Muscle of leg (tissue), 11 donors: ENCODE measurements around the gene CDH4. TPM values are rescaled to one million over a fixed set of nuclear protein-coding genes. Genes with fewer than 3 reads are reported as not detected.

Experiments used
- DNase-seq: peaks from one replicate; pipeline ENCODE4 v3.0.0; 2013
- H3K27ac ChIP-seq: one replicate; pipeline ENCODE4 v1.5.1; 2013; ENCODE audit warnings: mild to moderate bottlenecking, low read length, control low read depth
- H3K27me3 ChIP-seq: one replicate; pipeline ENCODE4 v1.6.1; 2013; ENCODE audit warnings: low read length; ENCODE audit not compliant: control insufficient read depth, insufficient read depth
- H3K36me3 ChIP-seq: one replicate; pipeline ENCODE4 v1.6.1; 2013; ENCODE audit warnings: low read length; ENCODE audit not compliant: control insufficient read depth, insufficient read depth
- H3K4me1 ChIP-seq: one replicate; pipeline ENCODE4 v1.6.1; 2013; ENCODE audit warnings: low read length; ENCODE audit not compliant: control insufficient read depth, insufficient read depth
- H3K4me3 ChIP-seq: one replicate; pipeline ENCODE4 v1.5.1; 2013; ENCODE audit warnings: low read length, control low read depth
- H3K9me3 ChIP-seq: replicated peaks from 2 replicates; pipeline ENCODE4 v1.6.1; 2013; ENCODE audit warnings: low read depth, low read length; ENCODE audit not compliant: control insufficient read depth
- WGBS: methylation state at CpG from one replicate; pipeline ENCODE4 v1.1.5; 2013; ENCODE audit warnings: missing lambda C conversion rate; ENCODE audit not compliant: insufficient coverage; 5-methylcytosine and 5-hydroxymethylcytosine counted together
- polyA plus RNA-seq, 8 donors: library from polyadenylated mRNA; unstranded; fragments of 120-200 nt; gene quantifications; one replicate each; pipeline versions ENCODE4 v1.2.1 to v1.2.3, GENCODE V29; 2013; ENCODE audit warnings: inconsistent platforms in 1 of 8, low replicate concordance in 1 of 8; ENCODE audit not compliant: insufficient read length in 8 of 8, insufficient read depth in 1 of 8
- total RNA-seq: library from RNA; stranded (reverse); fragments of 120-200 nt; gene quantifications from one replicate; pipeline ENCODE4 v1.2.4, GENCODE V29; 2013

Gene CDH4
- total and polyA plus RNA-seq, 9 donors: 0.66 to 1.4 (median 1.2) TPM

GRCh38 chr20:61588411-61589385 is 336.6 kb downstream of the CDH4 start:
- peaks cover 15% of the 10 kb centered on the region for H3K27me3 ChIP-seq

GRCh38 chr20:61590236-61590635 is 338.2 kb downstream of the CDH4 start:
- WGBS: 58% methylated on average over 9 of the region's 12 CpGs
- H3K4me3 ChIP-seq: no peak overlapping the region
- H3K27me3 ChIP-seq: peaks cover 14% of the 10 kb centered on the region
- no peaks in the 10 kb centered on the region for H3K4me1 ChIP-seq
- H3K9me3 ChIP-seq: peaks cover 7% of the 10 kb centered on the region
- H3K27ac ChIP-seq: no peak overlapping the region
- DNase-seq: no peak
- H3K36me3 ChIP-seq: no peaks in the 10 kb centered on the region

More at GRCh38 chr20:61588411-61589385, 336.6 kb downstream of the CDH4 start:
- Histone ChIP-seq H3K9me3 (peaks cover 7% of the 10 kb centered on the region), H3K27ac (no peak overlapping the region), H3K4me1 (no peaks in the 10 kb centered on the region), H3K36me3 (no peaks in the 10 kb centered on the region), H3K4me3 (no peak overlapping the region)
- DNase-seq: peak; percentile 37
- 20% methylated on average over 20 of the region's 29 CpGs for WGBS

- no peak for DNase-seq
- WGBS: 71% methylated on average over 6 of the region's 7 CpGs
- no peak overlapping the region for H3K27ac ChIP-seq
- H3K4me1 ChIP-seq: no peaks in the 10 kb centered on the region
- peaks cover 15% of the 10 kb centered on the region for H3K9me3 ChIP-seq
- peaks cover 9% of the 10 kb centered on the region for H3K27me3 ChIP-seq
- H3K4me3 ChIP-seq: no peak overlapping the region
- no peaks in the 10 kb centered on the region for H3K36me3 ChIP-seq
Observed at GRCh38 chr20:61593516-61593915, 341.5 kb downstream of the CDH4 start.

- Histone ChIP-seq H3K27ac (no peak overlapping the region), H3K9me3 (peaks cover 15% of the 10 kb centered on the region)
- no peak for DNase-seq
Observed at GRCh38 chr20:61594198-61594597, 342.1 kb downstream of the CDH4 start.

GRCh38 chr20:61595216-61595615 is 343.2 kb downstream of the CDH4 start:
- Histone ChIP-seq H3K27ac (no peak overlapping the region), H3K4me3 (no peak overlapping the region), H3K9me3 (peaks cover 15% of the 10 kb centered on the region), H3K36me3 (no peaks in the 10 kb centered on the region), H3K27me3 (peaks cover 7% of the 10 kb centered on the region), H3K4me1 (no peaks in the 10 kb centered on the region)
- no peak for DNase-seq
- WGBS: 93% methylated on average over 12 of the region's 13 CpGs

More at GRCh38 chr20:61594198-61594597, 342.1 kb downstream of the CDH4 start:
- peaks cover 6% of the 10 kb centered on the region for H3K27me3 ChIP-seq
- no peaks in the 10 kb centered on the region for H3K36me3 ChIP-seq
- H3K4me3 ChIP-seq: no peak overlapping the region
- no peaks in the 10 kb centered on the region for H3K4me1 ChIP-seq
- WGBS: 74% methylated on average over 5 of the region's 8 CpGs

GRCh38 chr20:61596687-61597330 is 344.7 kb downstream of the CDH4 start:
- WGBS: 90% methylated on average over 2 of the region's 8 CpGs
- no peaks in the 10 kb centered on the region for H3K4me1 ChIP-seq
- DNase-seq: peak; percentile 7
- H3K36me3 ChIP-seq: no peaks in the 10 kb centered on the region
- H3K27ac ChIP-seq: no peak overlapping the region
- peaks cover 15% of the 10 kb centered on the region for H3K9me3 ChIP-seq
- H3K4me3 ChIP-seq: no peak overlapping the region
- H3K27me3 ChIP-seq: peaks cover 5% of the 10 kb centered on the region

- Histone ChIP-seq H3K27ac (no peak overlapping the region), H3K4me3 (no peak overlapping the region), H3K36me3 (no peaks in the 10 kb centered on the region), H3K27me3 (peaks cover 5% of the 10 kb centered on the region), H3K4me1 (no peaks in the 10 kb centered on the region), H3K9me3 (peaks cover 9% of the 10 kb centered on the region)
- DNase-seq: no peak
- 36% methylated on average over 4 of the region's 7 CpGs for WGBS
Observed at GRCh38 chr20:61597996-61598395, 345.9 kb downstream of the CDH4 start.

GRCh38 chr20:61598586-61598985 is 346.5 kb downstream of the CDH4 start:
- no peaks in the 10 kb centered on the region for H3K4me1 ChIP-seq
- no peak overlapping the region for H3K27ac ChIP-seq
- H3K27me3 ChIP-seq: peaks cover 5% of the 10 kb centered on the region
- 74% methylated on average over 20 of the region's 21 CpGs for WGBS
- no peak for DNase-seq
- H3K4me3 ChIP-seq: no peak overlapping the region
- H3K36me3 ChIP-seq: no peaks in the 10 kb centered on the region
- H3K9me3 ChIP-seq: peaks cover 9% of the 10 kb centered on the region

- H3K4me3 ChIP-seq: no peak overlapping the region
- H3K9me3 ChIP-seq: peaks cover 9% of the 10 kb centered on the region
- no peak overlapping the region for H3K27ac ChIP-seq
- H3K36me3 ChIP-seq: no peaks in the 10 kb centered on the region
- H3K27me3 ChIP-seq: peaks cover 5% of the 10 kb centered on the region
- no peaks in the 10 kb centered on the region for H3K4me1 ChIP-seq
- DNase-seq: no peak
- WGBS: 61% methylated on average over 11 of the region's 12 CpGs
Observed at GRCh38 chr20:61599061-61599531, 347.0 kb downstream of the CDH4 start.

- Histone ChIP-seq H3K9me3 (peaks cover 9% of the 10 kb centered on the region), H3K36me3 (no peaks in the 10 kb centered on the region), H3K4me3 (no peak overlapping the region), H3K4me1 (no peaks in the 10 kb centered on the region), H3K27ac (no peak overlapping the region), H3K27me3 (peaks cover 5% of the 10 kb centered on the region)
- 52% methylated on average over 17 of the region's 18 CpGs for WGBS
- no peak for DNase-seq
Observed at GRCh38 chr20:61599541-61599992, 347.5 kb downstream of the CDH4 start.
